IMR-90 (cell line): Measurements from ENCODE around the gene SIPA1L3. TPM values are rescaled to one million over a fixed set of nuclear protein-coding genes. Genes with fewer than 3 reads are reported as not detected.
A peak's percentile ranks its signal among the peaks of the same experiment; 100 is the strongest.

ENCODE experiments used
- ATAC-seq: fragments of 200-7000 bp; cut with Tn5 transposase; 2 replicates; pipeline ENCODE4 v1.9.1; 2020; ENCODE audit warnings: low read depth, mild to moderate bottlenecking, moderate library complexity
- BruUV-seq: library from RNA; stranded (reverse); fragments of 400-500 nt; replicated peaks from 2 replicates; lab custom pipeline; 2021; lab: Mats Ljungman, UMichigan
- CTCF ChIA-PET: fragments of 300-600 bp; formaldehyde crosslinking; extraction: SDS; loops from one replicate; lab custom pipeline; 2021; ENCODE audit warnings: antibody characterized with exemption; lab: Yijun Ruan, JAX
- POLR2A ChIA-PET: fragments of 300-600 bp; sonication (Branson Sonifier 250); formaldehyde crosslinking; loops from one replicate; lab custom pipeline; 2022; ENCODE audit warnings: antibody characterized with exemption; ENCODE audit not compliant: unreplicated experiment; lab: Charles Lee
- DNase-seq: peaks from one replicate; pipeline ENCODE4 v3.0.0; 2013
- H2AFZ ChIP-seq: replicated peaks from 2 replicates; pipeline ENCODE3; 2013; ENCODE audit warnings: low read length, mild to moderate bottlenecking; ENCODE audit not compliant: poor library complexity
- H2AK5ac ChIP-seq: 2 replicates; pipeline ENCODE4 v1.6.1; 2013; ENCODE audit warnings: low read depth, low read length, inconsistent platforms
- H2AK9ac ChIP-seq: replicated peaks from 2 replicates; pipeline ENCODE3; 2013; ENCODE audit warnings: mild to moderate bottlenecking, low read depth, low read length, moderate library complexity; ENCODE audit not compliant: poor library complexity
- H2BK120ac ChIP-seq: 2 replicates; pipeline ENCODE4 v1.6.1; 2013; ENCODE audit warnings: low read depth, low read length, inconsistent platforms
- H2BK15ac ChIP-seq: 3 replicates; pipeline ENCODE4 v1.6.1; 2013; ENCODE audit warnings: low read depth, low read length, inconsistent platforms
- H2BK20ac ChIP-seq: 2 replicates; pipeline ENCODE4 v1.6.1; 2013; ENCODE audit warnings: low read depth, mild to moderate bottlenecking, inconsistent platforms, low read length, moderate library complexity
- H2BK5ac ChIP-seq: 2 replicates; pipeline ENCODE4 v1.6.1; 2013; ENCODE audit warnings: mild to moderate bottlenecking, low read depth, low read length, inconsistent platforms; ENCODE audit not compliant: poor library complexity, severe bottlenecking
- H3K14ac ChIP-seq: replicated peaks from 2 replicates; pipeline ENCODE4 v1.6.1; 2013; ENCODE audit warnings: low read depth, low read length, inconsistent platforms
- H3K18ac ChIP-seq: 2 replicates; pipeline ENCODE4 v1.6.1; 2013; ENCODE audit warnings: low read depth, low read length, control low read depth
- H3K23ac ChIP-seq: 2 replicates; pipeline ENCODE4 v1.6.1; 2013; ENCODE audit warnings: low read depth, low read length, inconsistent platforms
- H3K27ac ChIP-seq: 2 replicates; pipeline ENCODE4 v1.5.1; 2013; ENCODE audit warnings: mild to moderate bottlenecking, control low read depth, low read length; ENCODE audit not compliant: insufficient read depth
- H3K27me3 ChIP-seq: 2 replicates; pipeline ENCODE4 v1.6.1; 2013; ENCODE audit warnings: low read length; ENCODE audit not compliant: control insufficient read depth, insufficient read depth
- H3K36me3 ChIP-seq: 2 replicates; pipeline ENCODE4 v1.6.1; 2013; ENCODE audit warnings: low read length, mixed read lengths; ENCODE audit not compliant: control insufficient read depth, insufficient read depth
- H3K4ac ChIP-seq: 2 replicates; pipeline ENCODE4 v1.6.1; 2013; ENCODE audit warnings: low read depth, low read length, inconsistent platforms
- H3K4me1 ChIP-seq: 2 replicates; pipeline ENCODE4 v1.6.1; 2013; ENCODE audit warnings: low read length, mixed read lengths; ENCODE audit not compliant: control insufficient read depth, insufficient read depth
- H3K4me2 ChIP-seq: 2 replicates; pipeline ENCODE4 v1.6.1; 2013; ENCODE audit warnings: low read depth, mild to moderate bottlenecking, control low read depth, low read length, moderate library complexity
- H3K4me3 ChIP-seq: 2 replicates; pipeline ENCODE4 v1.5.1; 2013; ENCODE audit warnings: low read depth, mild to moderate bottlenecking, control low read depth, low read length, moderate library complexity; ENCODE audit not compliant: insufficient read depth
- H3K56ac ChIP-seq: 2 replicates; pipeline ENCODE4 v1.6.1; 2013; ENCODE audit warnings: low read length, inconsistent platforms; ENCODE audit not compliant: insufficient read depth; ENCODE audit errors: extremely low read depth
- H3K79me1 ChIP-seq, 2 experiments: 2 replicates each; pipeline ENCODE4 v1.6.1; 2013; ENCODE audit warnings: low read length in 2 of 2, inconsistent platforms in 1 of 2, low read depth in 1 of 2
- H3K9ac ChIP-seq: 2 replicates; pipeline ENCODE4 v1.6.1; 2013; ENCODE audit warnings: low read depth, low read length, control low read depth
- H3K9me1 ChIP-seq: 2 replicates; pipeline ENCODE4 v1.6.1; 2013; ENCODE audit warnings: low read length, inconsistent platforms; ENCODE audit not compliant: insufficient read depth
- H3K9me3 ChIP-seq: 2 replicates; pipeline ENCODE4 v1.6.1; 2013; ENCODE audit warnings: low read length; ENCODE audit not compliant: control insufficient read depth, insufficient read depth
- H4K20me1 ChIP-seq: 2 replicates; pipeline ENCODE4 v1.6.1; 2013; ENCODE audit warnings: low read length, inconsistent platforms; ENCODE audit not compliant: insufficient read depth
- H4K5ac ChIP-seq: 2 replicates; pipeline ENCODE4 v1.6.1; 2013; ENCODE audit warnings: mild to moderate bottlenecking, low read depth, low read length, control low read depth
- H4K8ac ChIP-seq, 2 experiments: 2 replicates each; pipeline ENCODE4 v1.6.1; 2013; ENCODE audit warnings: low read depth in 2 of 2, low read length in 2 of 2, control low read depth in 1 of 2, inconsistent platforms in 1 of 2
- H4K91ac ChIP-seq: 2 replicates; pipeline ENCODE4 v1.6.1; 2013; ENCODE audit warnings: low read depth, low read length, inconsistent platforms; ENCODE audit not compliant: insufficient read depth
- CTCF ChIP-seq: conservative IDR thresholded peaks from 2 replicates; pipeline ENCODE4 v1.5.1; 2012; ENCODE audit warnings: mild to moderate bottlenecking, low read depth, low read length, improper control_type of control experiment
- NFE2L2 ChIP-seq: fragments of 150-350 bp; IDR thresholded peaks from 2 replicates; pipeline ENCODE4 v1.6.1; 2016; ENCODE audit warnings: low read depth, mild to moderate bottlenecking, low read length
- WGBS, 2 experiments: methylation state at CpG; one replicate each; pipeline versions ENCODE4 v1.1.5 to v1.1.7; 2013; ENCODE audit warnings: missing lambda C conversion rate in 2 of 2; ENCODE audit not compliant: insufficient read length in 1 of 2; ENCODE audit errors: extremely low coverage in 2 of 2; 5-methylcytosine and 5-hydroxymethylcytosine counted together
- dilution Hi-C: fragments of 300-500 bp; cut with HindIII; formaldehyde crosslinking; loops from one replicate; pipeline ENCODE4 v1.14.3; 2018; ENCODE audit warnings: low sequenced_read_pairs; ENCODE audit not compliant: unreplicated experiment
- in situ Hi-C: fragments of 300-500 bp; cut with MboI; formaldehyde crosslinking; loops from 3 replicates; pipeline ENCODE4 v1.14.3; 2019; ENCODE audit warnings: low sequenced_read_pairs, inconsistent platforms, mixed read lengths
- intact Hi-C: fragments of 100-400 bp; cut with micrococcal nuclease; formaldehyde crosslinking; loops from 2 replicates; pipeline ENCODE4 v1.10.0; 2022
- polyA plus RNA-seq, 3 experiments: library from polyadenylated mRNA; depleted of rRNA; stranded (reverse); fragments of >200 nt; gene quantifications; 2 replicates each; pipeline ENCODE4 v1.2.3, GENCODE V29; 2012; ENCODE audit warnings: low replicate concordance in 1 of 3
- total RNA-seq: library from RNA; depleted of rRNA; stranded (reverse); fragments of >200 nt; gene quantifications from 2 replicates; pipeline ENCODE4 v1.2.3, GENCODE V29; 2012

Gene SIPA1L3
- total and polyA plus RNA-seq, 2 of the 4 experiments (the other 2 are of a cell fraction): 4.1 to 9.4 TPM

- no peak for TF ChIP-seq CTCF
These were observed 156.2 kb downstream of the SIPA1L3 start (continued) for GRCh38 chr19:38062959-38063761.

GRCh38 chr19:38063928-38064327 is 156.9 kb downstream of the SIPA1L3 start:
- BruUV-seq: no TSS peak
- in situ Hi-C loops: no loop called here

More at GRCh38 chr19:38063928-38064327, 156.9 kb downstream of the SIPA1L3 start:
- Histone ChIP-seq H3K4me1 (peaks cover 28% of the 10 kb centered on the region), H3K4ac (0 out of 2 replicates have a peak overlapping the region, but pooled peaks have one; percentile 3), H3K9ac (no peak overlapping the region), H2BK120ac (0 out of 2 replicates have a peak overlapping the region, but pooled peaks have one; percentile 14), H4K8ac (peak overlapping the region in 1 of 2 experiments; percentile 31; a peak in 1 of 4 replicates), H2BK20ac (no peak overlapping the region; the same call in 1 of the 2 replicates), H2AFZ (peak overlapping the region; percentile 70), H2AK5ac (peak overlapping the region; percentile 82; the same call in 1 of the 2 replicates), H4K5ac (no peak overlapping the region), H4K91ac (no peak overlapping the region), H3K9me1 (peaks cover 22% of the 10 kb centered on the region), H3K36me3 (no peaks in the 10 kb centered on the region), H4K20me1 (no peaks in the 10 kb centered on the region; the same call in 1 of the 2 replicates), H2BK5ac (peak overlapping the region; percentile 57), H3K56ac (no peak overlapping the region), H3K27ac (no peak overlapping the region), H3K18ac (no peak overlapping the region), H2BK15ac (no peak overlapping the region), H3K4me2 (no peak overlapping the region), H3K14ac (no peak overlapping the region), H3K9me3 (no peaks in the 10 kb centered on the region), H2AK9ac (peak overlapping the region; percentile 7), H3K4me3 (no peak overlapping the region), H3K79me1 (peaks cover 15 to 77% of the 10 kb centered on the region in 2 experiments), H3K27me3 (no peaks in the 10 kb centered on the region), H3K23ac (no peak overlapping the region)
- no peak for TF ChIP-seq NFE2L2
- dilution Hi-C loops: no loop called here
- POLR2A ChIA-PET: no interaction called here
- ATAC-seq: no peak
- CTCF ChIA-PET: no interaction called here
- intact Hi-C loops: no loop called here
- DNase-seq: no peak
- WGBS, 2 experiments: no CpG with 5 or more reads among the region's 6 CpGs
